Body of pancreas (tissue), 4 donors: ENCODE data around the gene TRUB1.

ENCODE experiments used
- CTCF ChIP-seq, 7 experiments: fragments of 450-650 bp in 4 of 7; fragments of 200-600 bp in 3 of 7; sonication (generic) in 3 of 7; IDR thresholded peaks; one replicate each; pipeline ENCODE4 v1.5.1; 2016 to 2019; ENCODE audit warnings: antibody characterized with exemption in 7 of 7
- POLR2A ChIP-seq, 3 donors: fragments of 450-650 bp; IDR thresholded peaks; one replicate each; pipeline ENCODE4 v1.6.1; 2016; ENCODE audit warnings: antibody characterized with exemption in 3 of 3, mild to moderate bottlenecking in 2 of 3

- TF ChIP-seq CTCF (IDR thresholded peaks at IDR 0.05) (no peak), POLR2A (IDR thresholded peaks at IDR 0.05) (no peak)
Observed at GRCh38 chr10:114917927-114918672, 19.9 kb upstream of the TRUB1 start.
